H9 (cell line): ENCODE results near the gene GPR161. TPM values are rescaled to one million over a fixed set of nuclear protein-coding genes. Genes with fewer than 3 reads are reported as not detected.

Experiments used
- DNase-seq: peaks from one replicate; pipeline ENCODE4 v3.0.0-alpha.2; 2017
- H2AFZ ChIP-seq: one replicate; pipeline ENCODE4 v1.6.1; 2013; ENCODE audit warnings: mild to moderate bottlenecking, low read length, control low read depth, moderate library complexity
- H2AK5ac ChIP-seq: 2 replicates; pipeline ENCODE4 v1.6.1; 2013; ENCODE audit warnings: low read length, control low read depth, mixed read lengths; ENCODE audit not compliant: insufficient read length
- H2BK120ac ChIP-seq: one replicate; pipeline ENCODE4 v1.6.1; 2013; ENCODE audit warnings: low read depth, mild to moderate bottlenecking, low read length, control low read depth, inconsistent platforms; ENCODE audit not compliant: poor library complexity, severe bottlenecking
- H2BK12ac ChIP-seq: 2 replicates; pipeline ENCODE4 v1.6.1; 2013; ENCODE audit warnings: low read length, control low read depth, mixed read lengths, low read depth; ENCODE audit not compliant: insufficient read length
- H2BK15ac ChIP-seq: 2 replicates; pipeline ENCODE4 v1.6.1; 2013; ENCODE audit warnings: low read depth, low read length, control low read depth
- H2BK20ac ChIP-seq: one replicate; pipeline ENCODE4 v1.6.1; 2013; ENCODE audit warnings: low read depth, mild to moderate bottlenecking, low read length, control low read depth, inconsistent platforms; ENCODE audit not compliant: poor library complexity, severe bottlenecking
- H2BK5ac ChIP-seq: 2 replicates; pipeline ENCODE4 v1.6.1; 2013; ENCODE audit warnings: low read length, control low read depth, mixed read lengths; ENCODE audit not compliant: insufficient read length
- H3K14ac ChIP-seq: 2 replicates; pipeline ENCODE4 v1.6.1; 2013; ENCODE audit warnings: low read length, control low read depth; ENCODE audit not compliant: insufficient read depth
- H3K18ac ChIP-seq: 2 replicates; pipeline ENCODE4 v1.6.1; 2013; ENCODE audit warnings: low read depth, mild to moderate bottlenecking, mixed read lengths, low read length, control low read depth; ENCODE audit not compliant: insufficient read length
- H3K23ac ChIP-seq: 2 replicates; pipeline ENCODE4 v1.6.1; 2013; ENCODE audit warnings: low read length, control low read depth, mixed read lengths, low read depth; ENCODE audit not compliant: insufficient read length
- H3K23me2 ChIP-seq: 2 replicates; pipeline ENCODE4 v1.6.1; 2013; ENCODE audit warnings: low read depth, mild to moderate bottlenecking, mixed read lengths, low read length, control low read depth; ENCODE audit not compliant: insufficient read length, poor library complexity, severe bottlenecking
- H3K27ac ChIP-seq: 2 replicates; pipeline ENCODE4 v1.5.1; 2013; ENCODE audit warnings: low read length, control low read depth, mixed read lengths, low read depth; ENCODE audit not compliant: insufficient read length
- H3K27me3 ChIP-seq: 2 replicates; pipeline ENCODE4 v1.6.1; 2013; ENCODE audit warnings: low read length, control low read depth, inconsistent platforms; ENCODE audit not compliant: insufficient read depth
- H3K4ac ChIP-seq: 2 replicates; pipeline ENCODE4 v1.6.1; 2013; ENCODE audit warnings: low read depth, mild to moderate bottlenecking, control low read depth, inconsistent platforms, low read length, moderate library complexity
- H3K4me1 ChIP-seq: 2 replicates; pipeline ENCODE4 v1.6.1; 2013; ENCODE audit warnings: low read length, control low read depth, inconsistent platforms; ENCODE audit not compliant: insufficient read depth
- H3K4me2 ChIP-seq: 2 replicates; pipeline ENCODE4 v1.6.1; 2013; ENCODE audit warnings: low read length, control low read depth, mixed read lengths; ENCODE audit not compliant: insufficient read length, insufficient read depth
- H3K56ac ChIP-seq: 2 replicates; pipeline ENCODE4 v1.6.1; 2013; ENCODE audit warnings: low read depth, mild to moderate bottlenecking, mixed read lengths, low read length, control low read depth; ENCODE audit not compliant: insufficient read length
- H3K79me1 ChIP-seq: 2 replicates; pipeline ENCODE4 v1.6.1; 2013; ENCODE audit warnings: low read depth, mild to moderate bottlenecking, moderate library complexity, low read length, control low read depth, inconsistent platforms; ENCODE audit not compliant: insufficient read depth, poor library complexity, severe bottlenecking
- H3K79me2 ChIP-seq: 2 replicates; pipeline ENCODE4 v1.6.1; 2013; ENCODE audit warnings: low read length, control low read depth, inconsistent platforms; ENCODE audit not compliant: insufficient read depth
- H3K9ac ChIP-seq: 2 replicates; pipeline ENCODE4 v1.6.1; 2013; ENCODE audit warnings: low read length, control low read depth, mixed read lengths; ENCODE audit not compliant: insufficient read length; ENCODE audit errors: extremely low read depth
- H3K9me3 ChIP-seq: one replicate; pipeline ENCODE4 v1.6.1; 2013; ENCODE audit warnings: low read depth, low read length, inconsistent platforms; ENCODE audit not compliant: control insufficient read depth
- H3T11ph ChIP-seq: one replicate; pipeline ENCODE4 v1.6.1; 2013; ENCODE audit warnings: mild to moderate bottlenecking, low read length, control low read depth, inconsistent platforms
- H4K20me1 ChIP-seq: one replicate; pipeline ENCODE4 v1.6.1; 2013; ENCODE audit not compliant: control insufficient read depth, insufficient read length, insufficient read depth
- H4K5ac ChIP-seq: 2 replicates; pipeline ENCODE4 v1.6.1; 2013; ENCODE audit warnings: low read depth, mild to moderate bottlenecking, mixed read lengths, low read length, control low read depth; ENCODE audit not compliant: insufficient read length
- H4K8ac ChIP-seq: replicated peaks from 2 replicates; pipeline ENCODE4 v1.6.1; 2013; ENCODE audit warnings: low read length, control low read depth, mixed read lengths, low read depth; ENCODE audit not compliant: insufficient read length
- H4K91ac ChIP-seq: 2 replicates; pipeline ENCODE4 v1.6.1; 2013; ENCODE audit warnings: low read depth, mild to moderate bottlenecking, moderate library complexity, mixed read lengths, low read length, control low read depth; ENCODE audit not compliant: insufficient read length
- H3K27ac Mint-ChIP-seq, 3 experiments: 2 replicates in 2 of 3; 3 replicates in 1 of 3; pipeline ENCODE4 v1.8.0; 2020 to 2021; ENCODE audit warnings: mixed read lengths in 3 of 3, mild to moderate bottlenecking in 1 of 3, moderate library complexity in 1 of 3
- H3K27me3 Mint-ChIP-seq: 2 replicates; pipeline ENCODE4 v1.8.0; 2021; ENCODE audit warnings: low read depth, mild to moderate bottlenecking, moderate library complexity, mixed read lengths
- H3K36me3 Mint-ChIP-seq, 3 experiments: 2 replicates in 2 of 3; 3 replicates in 1 of 3; pipeline ENCODE4 v1.8.0; 2020 to 2021; ENCODE audit warnings: low read depth in 3 of 3, mixed read lengths in 3 of 3; ENCODE audit not compliant: insufficient read depth in 1 of 3
- H3K4me1 Mint-ChIP-seq, 2 experiments: 2 replicates each; pipeline ENCODE4 v1.8.0; 2020; ENCODE audit warnings: mixed read lengths in 2 of 2
- H3K4me3 Mint-ChIP-seq, 2 experiments: 2 replicates in 1 of 2; 3 replicates in 1 of 2; pipeline ENCODE4 v1.8.0; 2020 to 2021; ENCODE audit warnings: mild to moderate bottlenecking in 2 of 2, mixed read lengths in 2 of 2, moderate library complexity in 1 of 2
- H3K9me3 Mint-ChIP-seq, 2 experiments: 2 replicates in 1 of 2; 3 replicates in 1 of 2; pipeline ENCODE4 v1.8.0; 2020; ENCODE audit warnings: mild to moderate bottlenecking in 2 of 2, mixed read lengths in 2 of 2, moderate library complexity in 1 of 2
- CTCF ChIP-seq: fragments of 200-600 bp; sonication (generic); conservative IDR thresholded peaks from 3 replicates; pipeline ENCODE4 v1.8.0; 2021; ENCODE audit warnings: antibody characterized with exemption, mild to moderate bottlenecking
- WGBS: extraction: QIAGEN DNeasy Blood & Tissue Kit; methylation state at CpG from one replicate; pipeline ENCODE4 v1.1.7; 2013; ENCODE audit warnings: missing lambda C conversion rate, low lambda C conversion rate, mixed read lengths; ENCODE audit not compliant: insufficient read length; ENCODE audit errors: extremely low coverage; 5-methylcytosine and 5-hydroxymethylcytosine counted together
- total RNA-seq: library from RNA; stranded (reverse); gene quantifications from 2 replicates; pipeline ENCODE4 v1.2.1, GENCODE V29; 2021

The GPR161 gene
- total RNA-seq, 1 experiment from 2014 or later: 10.6 TPM

- no peaks in the 10 kb centered on the region for H3K27me3 ChIP-seq
- H3K14ac ChIP-seq: no peak overlapping the region
- Mint-ChIP-seq H3K36me3 (peaks cover 10 to 13% (median 13%) of the 10 kb centered on the region in 3 experiments), H3K4me3 (no peak overlapping the region), H3K27me3 (no peaks in the 10 kb centered on the region), H3K4me1 (peaks cover 10 to 18% of the 10 kb centered on the region in 2 experiments), H3K27ac (no peak overlapping the region; a peak in 1 of 7 replicates), H3K9me3 (peaks cover 6 to 7% of the 10 kb centered on the region in 2 experiments; a peak in 4 of 5 replicates)
- no peak overlapping the region for H3K18ac ChIP-seq
- no peak overlapping the region for H2BK15ac ChIP-seq
- H2BK12ac ChIP-seq: no peak overlapping the region
- H4K91ac ChIP-seq: no peak overlapping the region
- no peak overlapping the region for H3K23ac ChIP-seq
- H3K27ac ChIP-seq: no peak overlapping the region
- no peak for DNase-seq
- no peak overlapping the region for H2BK5ac ChIP-seq
- no peaks in the 10 kb centered on the region; the same call in 1 of the 2 replicates for H3K4me1 ChIP-seq
- H4K5ac ChIP-seq: no peak overlapping the region
- no peak overlapping the region for H2AK5ac ChIP-seq
- no peaks in the 10 kb centered on the region for H3K9me3 ChIP-seq
- H3K9ac ChIP-seq: no peak overlapping the region
- H3K56ac ChIP-seq: no peak overlapping the region
- no peak overlapping the region for H3K4ac ChIP-seq
- no peaks in the 10 kb centered on the region for H3K79me2 ChIP-seq
- no peak for TF ChIP-seq CTCF
- no peak overlapping the region for H3T11ph ChIP-seq
- no peak overlapping the region for H2AFZ ChIP-seq
- no peak overlapping the region for H3K4me2 ChIP-seq
- no peaks in the 10 kb centered on the region for H3K23me2 ChIP-seq
- whole genome bisulfite sequencing: no CpG with 5 or more reads among the region's 6 CpGs
- H2BK20ac ChIP-seq: no peak overlapping the region
- H3K79me1 ChIP-seq: peaks cover 3% of the 10 kb centered on the region
- no peaks in the 10 kb centered on the region for H4K20me1 ChIP-seq
- H2BK120ac ChIP-seq: no peak overlapping the region
- H4K8ac ChIP-seq: no peak overlapping the region
Measured at GRCh38 chr1:168114845-168115244, 21.9 kb downstream of the GPR161 start.
